A549 (cell line): ENCODE results near the gene CHCT1.
"Not testable (repeated sequence)": the region's sequence is repeated elsewhere in the genome, so short reads cannot be mapped to it uniquely, and the experiment has no call there.

Source experiments
- EP300 ChIP-seq, 2 experiments: fragments of >200 bp; sonication (Bioruptor Twin); formaldehyde crosslinking; IDR thresholded peaks; 2 replicates in 1 of 2; 3 replicates in 1 of 2; pipeline ENCODE4 v1.6.1; 2016 to 2017
- NR3C1 ChIP-seq: fragments of >200 bp; sonication (Bioruptor Twin); formaldehyde crosslinking; IDR thresholded peaks from 3 replicates; pipeline ENCODE4 v1.6.1; 2017
- RAD21 ChIP-seq, 2 experiments: fragments of >200 bp in 1 of 2; sonication (Bioruptor Twin) in 1 of 2; formaldehyde crosslinking in 1 of 2; IDR thresholded peaks in 1 of 2; conservative IDR thresholded peaks in 1 of 2; 2 replicates in 1 of 2; 3 replicates in 1 of 2; pipeline ENCODE4 v1.6.1; 2012 to 2018; ENCODE audit warnings: inconsistent platforms in 1 of 2
- USF2 ChIP-seq: fragments of 450-650 bp; IDR thresholded peaks from 2 replicates; pipeline ENCODE4 v1.6.1; 2014; ENCODE audit warnings: antibody characterized with exemption

DNA sequence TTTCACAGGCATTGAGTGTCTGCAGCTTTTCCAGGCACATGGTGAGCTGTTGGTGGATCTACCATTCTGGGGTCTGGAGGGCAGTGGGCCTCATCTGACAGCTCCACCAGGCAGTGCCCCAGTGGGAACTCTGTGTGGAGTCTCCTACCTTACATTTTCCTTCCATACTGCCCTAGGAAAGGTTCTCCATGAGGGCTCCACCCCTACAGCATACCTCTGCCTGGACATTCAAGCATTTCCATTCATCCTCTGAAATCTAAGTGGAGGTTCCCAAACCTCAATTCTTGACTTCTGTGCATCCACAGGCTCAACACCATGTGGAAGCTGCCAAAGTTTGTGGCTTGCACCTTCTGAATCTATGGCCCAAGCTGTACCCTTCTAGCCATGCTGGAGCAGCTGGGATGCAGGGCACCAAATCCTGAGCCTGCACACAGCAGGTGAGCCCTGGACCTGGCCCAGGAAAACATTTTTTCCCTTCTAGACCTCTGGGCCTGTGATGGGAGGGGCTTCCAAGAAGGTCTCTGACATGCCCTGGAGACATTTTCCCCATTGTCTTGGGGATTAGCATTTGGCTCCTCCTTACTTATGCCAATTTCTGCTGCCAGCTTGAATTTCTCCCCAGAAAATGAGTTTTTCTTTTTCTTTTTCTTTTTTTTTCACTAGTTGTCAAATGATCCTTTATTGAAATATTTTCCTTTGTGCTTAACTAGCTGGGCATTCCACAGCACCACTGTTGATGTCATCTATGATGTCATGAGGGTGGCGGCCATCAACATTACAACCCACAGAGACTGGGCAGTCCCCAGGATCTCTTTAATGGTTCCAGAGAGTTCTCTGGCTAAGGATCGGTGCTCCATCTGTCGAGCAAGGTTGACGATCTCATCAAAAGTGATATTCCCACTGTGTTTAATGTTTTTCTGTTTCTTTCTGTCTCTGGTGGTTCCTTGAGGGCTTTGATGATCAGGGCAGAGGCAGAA, 11.0 kb downstream of the CHCT1 start:
- not testable (repeated sequence) for TF ChIP-seq RAD21 (conservative IDR thresholded peaks at IDR 0.05 in 1 of 2, IDR thresholded peaks at IDR 0.05 in 1 of 2); EP300 (IDR thresholded peaks at IDR 0.05); USF2; NR3C1
